MM.1S (cell line): ENCODE measurements around the gene DHX29.

ENCODE experiments used
- CTCF ChIP-seq: fragments of 300-600 bp; sonication (generic); IDR thresholded peaks from 2 replicates; pipeline ENCODE4 v1.5.1; 2016; ENCODE audit warnings: antibody characterized with exemption, low read length, mixed read lengths
- EZH2 ChIP-seq: fragments of 300-600 bp; sonication (generic); optimal IDR thresholded peaks from 2 replicates; pipeline ENCODE3; 2017; ENCODE audit warnings: low read depth, mild to moderate bottlenecking, antibody characterized with exemption, low read length, mixed read lengths
- EZH2phosphoT487 ChIP-seq: fragments of 300-600 bp; sonication (generic); IDR thresholded peaks from 2 replicates; pipeline ENCODE4 v1.6.1; 2018; ENCODE audit warnings: antibody characterized with exemption, low read length

GRCh38 chr5:55258339-55258738, 49.2 kb downstream of the DHX29 start:
- TF ChIP-seq EZH2phosphoT487 (no peak), CTCF (no peak), EZH2 (no peak)
